K562 (cell line): ENCODE results near the gene LRRC8A. TPM values are rescaled to one million over a fixed set of nuclear protein-coding genes. Genes with fewer than 3 reads are reported as not detected.
A peak's percentile ranks its signal among the peaks of the same experiment; 100 is the strongest.

Experiments
- ATAC-seq: fragments of 200-7000 bp; cut with Tn5 transposase; 3 replicates; pipeline ENCODE4 v1.9.1; 2020; ENCODE audit warnings: moderate library complexity
- BruUV-seq: library from RNA; stranded (reverse); fragments of 400-500 nt; replicated peaks from 2 replicates; lab custom pipeline; 2021; lab: Mats Ljungman, UMichigan
- CTCF ChIA-PET: fragments of 300-600 bp; formaldehyde crosslinking; extraction: SDS; loops from one replicate; lab custom pipeline; 2021; ENCODE audit warnings: low intra/inter-chr PET ratio; lab: Yijun Ruan, JAX
- POLR2A ChIA-PET: fragments of 300-600, 350-650 bp; sonication (Branson Sonifier 250); formaldehyde crosslinking; extraction: SDS; loops from one replicate; lab custom pipeline; 2021; ENCODE audit warnings: antibody characterized with exemption, inconsistent platforms; lab: Yijun Ruan, JAX
- DNase-seq, 4 experiments: peaks; one replicate each; pipeline versions ENCODE4 v3.0.0 to v3.0.0-alpha.2; 2011 to 2018; ENCODE audit warnings: low spot score in 3 of 4, mixed read lengths in 3 of 4; ENCODE audit errors: extremely low read depth in 1 of 4
- FAIRE-seq: peaks from 2 replicates; lab custom pipeline; 2011; peaks lifted over from hg19 to GRCh38; lab: Jason Lieb, UNC
- H2AFZ ChIP-seq: 2 replicates; pipeline ENCODE4 v1.6.0; 2011; ENCODE audit warnings: low read depth, low read length, control low read depth, inconsistent platforms
- H3K27ac ChIP-seq: fragments of 200-600 bp; 3 replicates; pipeline ENCODE4 v1.8.0; 2011; ENCODE audit warnings: low read depth, mild to moderate bottlenecking, control low read depth, inconsistent platforms, low read length, moderate library complexity, mixed read lengths; ENCODE audit errors: extremely low read depth
- H3K27me3 ChIP-seq, 2 experiments: fragments of 300-600 bp in 1 of 2; 2 replicates in 1 of 2; 3 replicates in 1 of 2; pipeline versions ENCODE4 v1.6.0 to v1.8.0; 2011; ENCODE audit warnings: inconsistent platforms in 2 of 2, low read length in 2 of 2, mild to moderate bottlenecking in 1 of 2, mixed read lengths in 1 of 2, moderate library complexity in 1 of 2; ENCODE audit not compliant: control insufficient read depth in 2 of 2, insufficient read depth in 2 of 2
- H3K36me3 ChIP-seq: fragments of 300-600 bp; 3 replicates; pipeline ENCODE4 v1.8.0; 2011; ENCODE audit warnings: mild to moderate bottlenecking, low read length, inconsistent platforms; ENCODE audit not compliant: control insufficient read depth, insufficient read depth
- H3K4me1 ChIP-seq, 2 experiments: fragments of 200-600 bp in 1 of 2; replicated peaks in 1 of 2; 2 replicates in 1 of 2; 3 replicates in 1 of 2; pipeline versions ENCODE4 v1.5.1 to v1.8.0; 2011; ENCODE audit warnings: inconsistent platforms in 2 of 2, low read length in 2 of 2, mild to moderate bottlenecking in 1 of 2, mixed read lengths in 1 of 2, moderate library complexity in 1 of 2; ENCODE audit not compliant: control insufficient read depth in 2 of 2, insufficient read depth in 2 of 2
- H3K4me2 ChIP-seq: 2 replicates; pipeline ENCODE4 v1.6.1; 2011; ENCODE audit warnings: low read length, control low read depth, inconsistent platforms, mixed read lengths; ENCODE audit not compliant: insufficient read depth
- H3K4me3 ChIP-seq: fragments of 200-600 bp; sonication (generic), shearing (Covaris generic); 2 replicates; pipeline ENCODE4 v1.5.1; 2016; ENCODE audit warnings: control low read depth, inconsistent platforms
- H3K79me2 ChIP-seq: fragments of 200-600 bp; 3 replicates; pipeline ENCODE4 v1.8.0; 2011; ENCODE audit warnings: low read length, inconsistent platforms; ENCODE audit not compliant: control insufficient read depth, insufficient read depth
- H3K9ac ChIP-seq, 2 experiments: 2 replicates each; pipeline versions ENCODE4 v1.6.0 to v1.6.1; 2011; ENCODE audit warnings: low read depth in 2 of 2, low read length in 2 of 2, control low read depth in 1 of 2, inconsistent platforms in 1 of 2, mild to moderate bottlenecking in 1 of 2, mixed read lengths in 1 of 2; ENCODE audit not compliant: insufficient read depth in 1 of 2
- H3K9me1 ChIP-seq: one replicate; pipeline ENCODE4 v1.6.0; 2011; ENCODE audit warnings: inconsistent platforms, mild to moderate bottlenecking, low read length, moderate library complexity; ENCODE audit not compliant: control insufficient read depth, insufficient read depth
- H3K9me3 ChIP-seq: replicated peaks from 2 replicates; pipeline ENCODE4 v1.5.1; 2011; ENCODE audit warnings: low read depth, low read length, inconsistent platforms; ENCODE audit not compliant: control insufficient read depth, insufficient read depth
- H4K20me1 ChIP-seq: replicated peaks from 2 replicates; pipeline ENCODE4 v1.6.1; 2011; ENCODE audit warnings: low read length, inconsistent platforms, mixed read lengths; ENCODE audit not compliant: control insufficient read depth, insufficient read depth
- HMG20B ChIP-seq: fragments of 250-450 bp; sonication (Bioruptor Pico); IDR thresholded peaks from 2 replicates; pipeline ENCODE4 v1.5.0; 2021; ENCODE audit warnings: mild to moderate bottlenecking
- ILF3 ChIP-seq: fragments of 450-650 bp; IDR thresholded peaks from 2 replicates; pipeline ENCODE4 v1.6.1; 2018; ENCODE audit warnings: antibody characterized with exemption, mild to moderate bottlenecking, moderate library complexity, borderline replicate concordance
- KDM2B ChIP-seq: fragments of 250-450 bp; sonication (Bioruptor Pico); IDR thresholded peaks from 2 replicates; pipeline ENCODE4 v1.8.0; 2021; ENCODE audit warnings: mild to moderate bottlenecking, moderate library complexity
- TEAD1 ChIP-seq, 2 experiments: fragments of 450-650 bp in 1 of 2; sonication (generic) in 1 of 2; formaldehyde crosslinking; IDR thresholded peaks; 2 replicates each; pipeline versions ENCODE4 v1.4.0 to v1.8.0; 2020 to 2022; ENCODE audit warnings: mild to moderate bottlenecking in 2 of 2, missing genetic modification reagents in 1 of 2
- WGBS: fragments of 100-300 bp; shearing (Covaris generic); methylation state at CpG from one replicate; pipeline ENCODE4 v1.1.6; 2016; ENCODE audit warnings: low coverage, mixed read lengths; ENCODE audit not compliant: insufficient coverage; ENCODE audit errors: missing lambda C conversion rate; 5-methylcytosine and 5-hydroxymethylcytosine counted together
- in situ Hi-C: fragments of 300-500 bp; cut with MboI; formaldehyde crosslinking; loops from 4 replicates; pipeline ENCODE4 v1.15.0; 2018; ENCODE audit warnings: inconsistent platforms, mixed read lengths
- intact Hi-C: fragments of 100-400 bp; cut with micrococcal nuclease; formaldehyde crosslinking; loops from 2 replicates; pipeline ENCODE4 v1.14.2; 2022
- polyA plus RNA-seq, 8 experiments: library from polyadenylated mRNA; depleted of rRNA in 4 of 8; stranded (reverse) in 5 of 8; unstranded in 3 of 8; fragments of >200 nt; fragmentation: Nextera tagmentation in 2 of 8; fragmentation: Illumina TruSeq in 1 of 8; extraction: Ambion mirVana in 2 of 8; extraction: Trizol in 1 of 8; gene quantifications; 2 replicates each; pipeline versions ENCODE4 v1.2.1 to v1.2.3, GENCODE V29; 2011 to 2014; ENCODE audit warnings: inconsistent platforms in 1 of 8, missing spikeins in 1 of 8
- total RNA-seq, 7 experiments: library from RNA; depleted of rRNA in 6 of 7; stranded (reverse); fragments of >200 nt in 6 of 7; fragmentation: Illumina TruSeq in 2 of 7; extraction: Trizol in 2 of 7; gene quantifications; 2 replicates each; pipeline versions ENCODE4 v1.2.1 to v1.2.3, GENCODE V29; 2011 to 2021; ENCODE audit warnings: low replicate concordance in 1 of 7
- TF ChIP-seq, protein P1 (sequence below): fragments of 450-650 bp; IDR thresholded peaks from 2 replicates; pipeline ENCODE4 v1.6.1; 2016; ENCODE audit warnings: borderline replicate concordance

Gene LRRC8A
- total and polyA plus RNA-seq, 9 of the 15 experiments (the other 6 are each of a cell fraction or from before 2014, with no cell fraction given) = 2.9 to 24.7 (median 8.9) TPM

DNA sequence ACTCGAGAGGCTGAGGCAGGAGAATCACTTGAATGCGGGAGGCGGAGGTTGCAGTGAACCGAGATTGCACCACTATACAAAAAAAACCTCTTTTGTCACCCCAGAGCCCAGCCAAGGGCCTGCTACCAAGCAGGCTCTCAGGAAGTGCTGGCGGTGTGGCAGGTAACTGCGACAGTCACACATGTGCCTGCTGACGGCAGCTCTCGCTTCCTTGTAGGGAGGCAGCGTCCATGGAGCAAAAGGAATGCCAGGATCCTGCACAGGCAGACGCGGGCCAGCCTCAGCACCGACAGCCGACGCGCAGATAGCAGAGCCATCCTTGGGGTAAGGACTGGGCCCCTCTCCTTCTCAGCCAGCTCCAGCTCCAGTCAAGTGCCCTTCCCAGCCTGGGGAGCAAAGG, 3.9 kb downstream of the LRRC8A start:
- FAIRE-seq = no peak
- in situ Hi-C loops = no loop called here
- peaks cover 10% of the 10 kb centered on the region for H3K9me1 ChIP-seq
- no TSS peak for BruUV-seq
- intact Hi-C loops = no loop called here
- no peak for ATAC-seq
- POLR2A ChIA-PET = interaction anchor here (0.7 to 1.0 kb wide), 2 partner anchors 46 to 543 kb away, joined by 4 read pairs; no protein-coding TSS in a partner anchor
- CTCF ChIA-PET = no interaction called here
- 92% methylated on average over 15 of the region's 15 CpGs for WGBS
- H3K9me3 ChIP-seq = no peaks in the 10 kb centered on the region
- H3K4me1 ChIP-seq = peaks cover 21 to 29% of the 10 kb centered on the region in 2 experiments
- no peak overlapping the region; the same call in 1 of the 2 replicates for H3K4me2 ChIP-seq
- no peak for TF ChIP-seq KDM2B (CRISPR knock-in tag)
- no peak for TF ChIP-seq HMG20B
- TF ChIP-seq TEAD1 (CRISPR knock-in tag; IDR thresholded peaks at IDR 0.05) = no peak
- no peak for TF ChIP-seq ILF3
- TF ChIP-seq, protein P1, sequence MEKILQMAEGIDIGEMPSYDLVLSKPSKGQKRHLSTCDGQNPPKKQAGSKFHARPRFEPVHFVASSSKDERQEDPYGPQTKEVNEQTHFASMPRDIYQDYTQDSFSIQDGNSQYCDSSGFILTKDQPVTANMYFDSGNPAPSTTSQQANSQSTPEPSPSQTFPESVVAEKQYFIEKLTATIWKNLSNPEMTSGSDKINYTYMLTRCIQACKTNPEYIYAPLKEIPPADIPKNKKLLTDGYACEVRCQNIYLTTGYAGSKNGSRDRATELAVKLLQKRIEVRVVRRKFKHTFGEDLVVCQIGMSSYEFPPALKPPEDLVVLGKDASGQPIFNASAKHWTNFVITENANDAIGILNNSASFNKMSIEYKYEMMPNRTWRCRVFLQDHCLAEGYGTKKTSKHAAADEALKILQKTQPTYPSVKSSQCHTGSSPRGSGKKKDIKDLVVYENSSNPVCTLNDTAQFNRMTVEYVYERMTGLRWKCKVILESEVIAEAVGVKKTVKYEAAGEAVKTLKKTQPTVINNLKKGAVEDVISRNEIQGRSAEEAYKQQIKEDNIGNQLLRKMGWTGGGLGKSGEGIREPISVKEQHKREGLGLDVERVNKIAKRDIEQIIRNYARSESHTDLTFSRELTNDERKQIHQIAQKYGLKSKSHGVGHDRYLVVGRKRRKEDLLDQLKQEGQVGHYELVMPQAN = no peak
- TF ChIP-seq, all 486 proteins: peak for 0
- peak overlapping the region in 1 of 2 experiments; percentile 54; a peak in 1 of 4 replicates for H3K9ac ChIP-seq
- DNase-seq = no peak
- no peak overlapping the region for H3K4me3 ChIP-seq
- no peaks in the 10 kb centered on the region for H3K27me3 ChIP-seq
- H2AFZ ChIP-seq = no peak overlapping the region
- no peak overlapping the region for H3K27ac ChIP-seq
- peaks cover 48% of the 10 kb centered on the region; the same call in 2 of the 3 replicates for H3K36me3 ChIP-seq
- H4K20me1 ChIP-seq = peaks cover 3% of the 10 kb centered on the region; the same call in 1 of the 2 replicates
- H3K79me2 ChIP-seq = peaks cover 49% of the 10 kb centered on the region
